ENCODE measurements around the gene TOM1.

TOM1 gene

DNA sequence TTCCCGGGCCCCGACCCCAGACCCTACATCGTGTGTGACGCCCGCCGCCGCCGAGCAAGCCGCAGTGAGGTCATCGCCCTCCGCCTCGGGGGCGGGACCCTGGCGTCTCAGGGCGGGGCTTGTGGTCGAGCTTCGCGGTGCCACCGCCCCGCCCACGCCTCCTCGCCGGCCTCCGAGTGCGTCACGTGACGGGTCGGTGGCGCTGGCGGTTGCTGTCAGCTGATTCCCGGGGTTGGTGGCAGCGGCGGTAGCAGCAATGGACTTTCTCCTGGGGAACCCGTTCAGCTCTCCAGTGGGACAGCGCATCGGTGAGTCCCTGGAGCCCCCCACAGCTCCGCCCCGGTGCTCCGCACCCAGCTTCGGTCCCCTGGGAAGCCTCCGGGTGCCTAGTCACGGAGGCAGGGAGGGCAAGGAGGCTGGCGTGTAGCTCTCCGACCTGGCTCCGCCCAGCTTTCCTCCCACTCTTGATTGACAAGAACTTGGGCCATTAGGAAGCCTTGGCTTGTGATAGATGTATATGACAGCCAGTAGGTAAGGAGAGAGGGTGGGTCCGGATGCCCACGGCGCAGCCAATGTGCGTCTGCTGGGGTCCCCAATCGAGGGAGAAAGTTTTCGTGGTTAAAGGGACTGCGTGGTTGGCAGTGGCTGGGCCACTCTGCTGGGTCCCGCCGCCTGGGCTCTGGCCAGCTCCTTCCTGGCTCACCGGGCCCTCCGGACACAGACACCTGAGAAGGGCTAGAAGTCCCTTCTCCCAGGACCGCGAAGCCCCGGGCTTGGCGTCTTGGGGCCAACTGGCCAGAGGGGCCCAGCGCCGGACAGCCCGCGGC lies at the start of gene TOM1:
Gene TOM1 (plus strand): TSS at position 222 of the 827 bp plus-strand sequence. CDS start 35 bp downstream, at position 257.
- DNase-seq, result peak; percentile 95

DNA sequence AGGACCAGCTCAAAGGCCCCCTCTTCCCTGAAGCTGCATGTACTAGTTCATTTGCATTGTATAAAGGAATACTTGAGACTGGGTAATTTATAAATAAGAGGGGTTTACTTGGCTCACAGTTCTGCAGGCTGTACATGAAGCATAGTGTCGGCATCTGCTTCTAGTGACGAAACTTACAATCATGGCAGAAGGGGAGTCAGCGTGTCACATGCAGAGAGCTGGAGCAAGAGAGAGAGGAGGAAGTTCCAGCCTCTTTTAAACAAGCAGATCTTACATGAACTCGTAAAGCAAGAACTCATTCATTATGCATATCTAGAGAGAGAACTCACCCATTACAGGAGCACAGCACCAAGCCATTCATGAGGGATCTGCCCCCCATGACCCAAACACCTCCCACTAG lies 49.5 kb upstream of the TOM1 start:
- no peak for DNase-seq

DNA sequence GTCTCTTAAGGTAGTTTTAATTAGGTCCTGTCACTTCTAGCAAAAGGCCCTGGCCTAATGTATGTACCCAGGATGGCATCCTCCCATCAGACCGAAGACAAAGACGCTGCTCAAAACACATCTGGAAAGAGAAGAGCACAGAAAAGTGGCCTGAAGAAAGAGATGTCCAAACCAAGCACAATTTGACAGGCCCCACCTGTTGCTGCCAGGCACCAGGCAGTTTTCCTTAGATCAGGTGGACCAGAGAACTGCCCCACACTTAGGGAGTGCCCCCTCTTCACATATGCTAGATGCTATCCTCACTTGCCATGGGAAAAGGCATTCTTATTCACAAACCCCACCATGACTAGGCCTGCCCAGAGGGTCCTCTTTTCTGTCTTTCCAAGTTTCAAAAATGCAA lies 45.7 kb upstream of the TOM1 start:
- DNase-seq, result no peak

DNA sequence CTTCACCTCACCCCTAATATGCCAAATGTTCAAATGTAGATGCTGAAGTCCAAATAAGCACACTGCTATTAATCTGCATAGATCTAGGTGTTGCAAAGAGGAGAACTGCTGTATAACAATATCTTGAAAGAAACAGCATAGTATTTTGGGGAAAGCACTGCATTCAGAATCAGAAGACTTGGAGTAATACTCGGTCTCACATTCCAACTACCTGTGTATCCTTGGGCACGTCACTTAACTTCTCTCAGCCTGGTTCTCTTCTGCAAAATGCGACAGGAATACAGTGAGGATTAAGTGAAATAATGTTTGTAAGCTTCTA lies 42.7 kb upstream of the TOM1 start:
- DNase-seq, result no peak

DNA sequence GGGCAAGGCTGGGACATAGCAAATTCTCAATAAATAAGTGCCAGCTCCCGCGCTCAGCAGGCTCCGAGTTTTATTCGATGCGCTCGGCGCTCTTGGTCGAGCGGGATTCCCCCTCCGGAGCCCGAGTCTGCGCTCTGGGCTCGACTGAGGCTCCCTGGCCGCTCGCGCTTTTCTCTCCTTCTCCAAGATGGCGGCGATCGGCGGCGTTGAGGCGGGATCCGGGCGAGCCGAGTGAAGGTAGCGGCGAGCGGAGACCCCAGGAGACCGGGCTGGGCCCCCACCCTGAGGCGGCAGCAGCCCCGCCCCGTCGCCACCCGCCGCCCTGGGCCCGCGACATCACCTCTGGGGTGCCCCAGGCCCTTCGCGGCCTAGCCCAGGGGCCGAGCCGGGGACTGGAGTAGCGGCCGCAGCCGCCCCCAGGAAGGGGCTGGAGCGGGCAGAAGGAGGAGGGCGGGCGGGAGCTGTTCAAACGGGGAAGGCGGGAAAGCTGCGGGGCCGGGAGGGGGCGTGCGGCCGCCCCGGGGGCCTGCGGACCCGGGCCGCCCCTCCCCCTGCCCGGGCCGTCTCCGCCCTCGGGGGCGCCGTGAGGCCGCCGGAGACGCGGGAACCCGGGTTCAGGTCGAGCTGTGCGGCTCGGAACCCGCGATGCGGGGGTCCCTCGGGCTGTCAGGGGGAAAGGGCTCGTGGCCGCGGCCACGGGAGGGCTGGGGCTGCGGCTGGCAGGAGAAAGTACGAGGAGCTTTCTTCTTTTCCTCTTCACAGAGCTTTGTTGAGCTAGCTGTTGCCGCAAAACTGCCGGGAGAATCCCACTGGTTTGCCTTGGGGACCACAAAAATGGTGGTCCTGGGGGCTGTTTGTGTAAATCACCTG lies 42.1 kb upstream of the TOM1 start, which contains the start of gene HMGXB4:
Gene HMGXB4 (plus strand): TSS at position 173 of the 870 bp plus-strand sequence. CDS start 4,898 bp downstream, outside the sequence.
- peak; percentile 70 for DNase-seq

DNA sequence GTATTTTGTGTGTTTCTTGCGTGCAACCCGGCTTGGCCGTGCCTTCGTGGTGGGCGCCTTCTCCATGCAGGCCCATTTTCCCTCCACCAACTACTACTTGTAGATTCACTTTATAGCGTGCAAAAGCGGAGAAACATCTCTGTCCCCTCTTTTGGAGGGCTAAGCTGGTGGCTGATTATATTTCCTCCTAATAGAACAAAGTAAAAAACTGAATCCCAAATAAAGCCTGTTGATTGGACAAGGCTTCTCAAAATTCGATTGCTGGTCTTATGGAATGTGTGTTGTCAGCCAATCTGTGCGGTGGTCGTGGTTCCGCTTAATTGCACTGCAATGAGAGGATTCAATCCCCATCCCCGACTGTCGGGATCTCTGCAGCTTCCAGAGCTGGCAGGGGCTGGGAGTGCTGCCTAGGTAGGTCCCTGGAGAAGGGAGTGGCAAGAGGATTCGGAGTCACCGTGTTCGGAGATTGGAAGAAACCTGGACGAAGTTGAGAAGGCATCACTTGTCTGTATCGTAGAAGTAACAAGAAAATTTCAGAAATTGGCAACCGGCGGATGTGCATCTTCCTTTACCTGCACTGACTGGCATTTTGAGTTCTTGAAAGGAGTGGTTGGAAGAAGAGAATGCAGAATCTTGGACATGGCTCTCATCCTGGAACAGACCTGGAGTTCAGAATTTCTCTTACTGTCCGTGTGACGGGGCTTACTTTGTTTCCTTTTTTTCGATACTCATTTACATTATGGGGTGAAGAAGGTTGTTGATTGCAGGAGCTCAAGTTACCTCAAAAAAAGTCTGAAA lies 41.3 kb upstream of the TOM1 start:
- DNase-seq, result no peak

DNA sequence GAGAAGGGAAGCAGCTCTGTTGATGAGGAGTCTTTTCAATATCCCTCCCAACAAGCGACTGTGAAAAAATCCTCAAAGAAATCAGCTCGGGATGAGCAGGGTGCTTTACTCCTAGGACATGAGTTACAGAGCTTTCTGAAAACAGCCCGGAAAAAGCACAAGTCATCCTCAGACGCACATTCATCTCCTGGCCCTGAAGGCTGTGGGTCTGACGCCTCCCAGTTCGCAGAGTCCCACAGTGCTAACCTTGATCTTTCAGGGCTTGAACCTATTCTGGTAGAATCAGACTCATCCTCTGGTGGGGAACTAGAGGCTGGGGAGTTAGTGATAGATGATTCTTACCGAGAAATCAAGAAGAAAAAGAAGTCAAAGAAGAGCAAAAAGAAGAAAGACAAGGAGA lies 34.7 kb upstream of the TOM1 start:
- no peak for DNase-seq

DNA sequence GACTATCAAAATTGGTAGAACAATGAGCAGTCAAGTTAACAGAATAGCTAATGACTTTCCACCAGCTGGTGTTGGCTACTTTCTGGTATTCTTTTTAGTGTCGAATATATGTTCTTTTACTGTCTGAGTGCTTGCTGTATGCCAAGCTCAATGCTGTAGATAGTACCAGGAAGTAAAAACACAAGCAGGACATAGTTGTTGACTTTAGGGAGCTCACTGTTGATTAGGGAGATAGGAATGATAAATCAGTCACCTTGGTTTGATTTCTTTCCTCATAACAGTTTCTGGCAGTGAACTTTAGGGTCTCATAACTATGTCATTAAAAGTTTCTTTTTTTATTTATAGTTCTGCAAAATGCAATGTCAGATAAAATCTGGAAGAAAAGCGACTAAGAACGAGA lies 33.4 kb upstream of the TOM1 start:
- no peak for DNase-seq

DNA sequence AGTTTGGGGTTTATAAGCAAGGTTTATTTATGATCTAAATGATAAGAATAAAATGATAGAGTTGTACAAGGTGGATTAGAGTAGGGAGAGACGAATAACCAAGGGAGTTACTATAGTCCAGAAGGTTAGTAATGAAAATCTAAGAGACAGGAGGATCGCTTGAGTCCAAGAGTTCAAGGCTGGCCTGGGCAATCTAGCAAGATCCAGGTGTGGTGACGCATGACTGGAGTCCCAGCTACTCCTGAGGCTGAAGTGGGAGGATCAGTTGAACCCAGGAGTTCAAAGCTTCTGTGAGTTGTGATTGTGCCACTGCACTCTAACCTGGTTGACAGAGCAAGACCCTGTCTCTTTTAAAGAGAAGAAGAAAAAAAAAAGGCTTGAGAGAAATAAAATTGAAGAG lies 30.1 kb upstream of the TOM1 start:
- no peak for DNase-seq

DNA sequence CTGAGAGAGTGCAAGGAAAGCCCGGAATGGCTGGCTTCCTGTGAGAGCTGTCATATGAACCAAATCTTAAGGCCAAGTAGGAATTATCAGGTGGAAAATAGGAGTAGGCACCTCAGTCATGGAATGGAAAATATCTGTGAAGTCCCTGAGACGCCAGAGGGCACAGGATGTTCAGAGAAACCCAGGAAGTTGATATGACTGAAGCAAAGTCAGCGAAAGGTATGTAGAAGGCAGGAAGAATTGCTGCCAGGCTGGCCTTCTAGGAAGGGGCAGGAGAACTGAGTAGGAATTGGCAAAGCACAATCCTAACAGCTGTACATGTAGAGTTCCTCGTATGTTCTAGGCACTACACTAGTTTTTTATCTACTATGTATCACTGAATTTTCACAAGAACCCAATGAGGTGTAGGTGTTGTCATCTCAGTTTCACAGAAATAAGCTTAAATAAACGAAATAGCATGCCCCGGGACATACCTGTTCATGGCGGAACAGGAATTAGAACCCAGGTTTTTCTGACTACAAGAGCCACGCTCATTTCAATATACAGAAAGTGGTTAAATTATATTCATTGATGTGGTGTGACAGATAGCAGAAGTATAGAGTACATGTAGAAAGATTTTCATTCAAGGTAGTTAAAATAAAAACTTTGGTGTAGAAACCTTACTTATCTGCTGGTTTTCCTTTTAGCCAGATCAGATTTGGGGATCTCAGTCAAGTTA lies 25.4 kb upstream of the TOM1 start:
- no peak for DNase-seq

DNA sequence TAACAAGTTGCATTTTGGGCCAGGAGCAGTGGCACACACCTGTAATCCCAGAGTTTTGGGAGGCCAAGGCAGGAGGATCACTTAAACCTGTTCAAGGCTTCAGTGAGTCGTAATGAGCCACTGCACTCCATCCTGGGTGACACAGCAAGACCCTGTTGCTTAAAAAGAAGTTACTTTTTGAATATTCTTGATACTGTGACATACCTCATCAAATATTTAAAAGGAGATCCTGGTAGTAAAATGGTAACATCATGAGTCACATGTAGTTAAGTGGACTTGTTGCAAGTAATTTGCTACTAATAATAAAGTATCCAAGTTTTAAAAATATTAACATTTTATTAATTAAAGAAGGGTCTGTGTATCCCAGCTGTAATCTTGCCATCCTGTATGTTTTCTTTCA lies 24.1 kb upstream of the TOM1 start:
- DNase-seq, result no peak

DNA sequence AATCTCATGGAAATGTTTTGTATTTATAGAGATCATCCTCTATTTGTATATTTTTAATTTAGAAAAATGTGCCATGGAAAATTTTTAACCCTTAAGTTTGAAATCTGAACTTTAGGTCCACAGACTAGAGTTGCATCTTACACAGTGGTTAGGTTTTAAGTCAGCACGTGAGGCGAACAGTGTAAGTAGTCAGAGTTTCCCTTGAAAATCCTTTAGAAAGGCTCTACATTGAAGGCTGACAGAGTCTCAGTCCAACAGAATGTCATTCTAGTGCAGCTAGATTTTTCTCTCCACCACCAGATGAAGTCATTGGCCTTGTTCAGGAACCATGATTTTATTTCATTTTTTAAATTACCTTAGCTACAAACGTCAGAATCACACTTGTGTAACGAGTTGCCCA lies 23.7 kb upstream of the TOM1 start:
- no peak for DNase-seq

DNA sequence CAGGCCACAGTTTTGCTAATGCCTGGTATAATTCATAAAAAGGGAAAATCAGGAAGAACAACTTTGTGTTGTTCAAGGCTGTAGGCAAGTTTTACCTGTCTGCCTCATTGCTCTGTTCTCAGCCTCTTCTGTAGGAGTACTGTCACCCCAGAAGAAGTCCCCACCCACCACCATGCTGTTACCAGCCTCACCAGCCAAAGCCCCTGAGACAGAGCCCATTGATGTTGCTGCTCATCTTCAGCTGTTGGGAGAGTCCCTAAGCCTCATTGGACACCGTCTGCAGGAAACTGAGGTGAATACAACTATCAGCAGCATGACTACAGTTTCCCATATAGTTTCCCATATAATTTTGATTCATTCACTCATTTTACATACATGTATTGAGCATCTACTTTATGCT lies 11.6 kb upstream of the TOM1 start:
- no peak for DNase-seq

DNA sequence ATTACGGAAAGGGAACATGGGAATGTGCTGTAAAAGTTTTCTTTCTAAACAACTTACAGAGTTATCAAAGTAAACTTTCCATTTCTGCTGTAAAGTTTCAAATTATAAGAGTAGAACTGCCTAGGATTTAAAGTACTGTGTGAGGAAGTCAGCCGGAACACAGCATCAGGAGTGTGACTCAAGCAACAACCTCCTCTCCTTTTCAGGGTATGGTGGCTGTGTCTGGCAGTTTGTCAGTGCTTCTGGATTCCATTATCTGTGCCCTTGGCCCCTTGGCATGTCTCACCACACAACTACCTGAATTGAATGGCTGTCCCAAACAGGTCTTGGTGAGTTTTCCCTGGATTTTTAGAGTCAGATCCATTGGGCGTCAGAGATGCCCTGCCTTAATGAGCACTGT lies 6.9 kb upstream of the TOM1 start:
- no peak for DNase-seq

DNA sequence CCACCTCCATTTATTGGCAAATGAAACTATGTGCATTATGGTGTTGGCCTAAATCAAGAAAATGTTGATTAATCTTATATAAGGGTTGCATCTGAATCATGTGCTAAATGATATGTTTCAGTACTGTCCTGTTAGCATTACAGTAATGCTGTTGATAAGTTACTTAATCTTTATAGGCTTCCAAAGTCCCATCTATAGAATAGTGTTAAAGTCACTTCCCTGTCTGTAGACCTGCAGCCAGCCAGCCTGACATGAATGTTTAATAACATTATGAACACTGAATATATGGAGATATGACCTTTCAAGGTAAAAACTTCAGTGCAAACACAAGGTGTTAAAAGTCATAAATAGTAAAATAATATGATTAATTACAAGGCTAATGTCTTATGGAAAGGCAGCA lies 3.6 kb upstream of the TOM1 start:
- DNase-seq, result no peak

DNA sequence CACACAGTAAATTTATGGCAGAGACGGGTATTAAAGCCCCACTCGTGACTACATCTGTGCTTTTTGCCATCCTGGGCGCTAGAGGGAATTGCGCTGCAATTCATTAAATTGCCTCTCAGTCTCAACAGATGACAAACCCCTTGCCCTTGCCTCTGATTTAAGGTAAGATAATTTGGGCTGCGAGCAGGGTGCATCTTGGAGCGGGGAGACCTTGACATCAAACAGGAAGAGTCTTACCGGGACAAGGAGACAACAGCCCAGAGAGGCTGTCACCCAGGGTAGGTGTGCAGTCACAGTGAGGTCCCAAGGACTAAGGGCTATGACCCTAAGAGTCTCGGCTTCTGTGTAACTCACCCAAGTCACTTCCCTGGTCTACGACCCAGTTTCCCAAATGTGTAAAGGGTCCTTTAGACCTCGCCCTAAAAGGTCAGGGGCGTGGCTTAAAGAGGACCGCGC lies 449 bp upstream of the TOM1 start:
- no peak for DNase-seq

DNA sequence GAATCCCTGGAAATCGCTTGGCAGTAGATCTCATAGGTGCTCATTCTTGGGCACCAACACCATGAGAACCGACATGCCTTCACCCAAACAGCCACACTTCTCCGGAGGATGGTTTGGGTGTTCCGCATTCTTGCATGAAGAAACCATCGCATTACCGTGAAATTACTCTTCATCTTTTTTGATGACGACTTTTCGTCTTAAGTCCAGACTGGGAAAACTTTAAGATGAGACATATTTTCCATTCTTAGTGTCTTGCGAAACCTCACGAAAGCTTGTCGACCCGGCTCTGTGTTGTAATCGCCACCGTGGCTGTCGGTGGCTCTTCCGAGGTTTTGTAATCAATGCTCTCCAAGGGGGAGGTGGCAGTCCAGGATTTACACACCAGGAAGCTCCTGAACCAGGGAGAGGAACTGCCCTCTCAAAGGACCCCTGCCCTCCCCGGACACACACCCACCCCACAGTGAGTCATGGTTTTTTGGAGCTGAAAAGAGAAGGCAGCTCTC lies 1.7 kb downstream of the TOM1 start:
- DNase-seq, result peak; percentile 39

DNA sequence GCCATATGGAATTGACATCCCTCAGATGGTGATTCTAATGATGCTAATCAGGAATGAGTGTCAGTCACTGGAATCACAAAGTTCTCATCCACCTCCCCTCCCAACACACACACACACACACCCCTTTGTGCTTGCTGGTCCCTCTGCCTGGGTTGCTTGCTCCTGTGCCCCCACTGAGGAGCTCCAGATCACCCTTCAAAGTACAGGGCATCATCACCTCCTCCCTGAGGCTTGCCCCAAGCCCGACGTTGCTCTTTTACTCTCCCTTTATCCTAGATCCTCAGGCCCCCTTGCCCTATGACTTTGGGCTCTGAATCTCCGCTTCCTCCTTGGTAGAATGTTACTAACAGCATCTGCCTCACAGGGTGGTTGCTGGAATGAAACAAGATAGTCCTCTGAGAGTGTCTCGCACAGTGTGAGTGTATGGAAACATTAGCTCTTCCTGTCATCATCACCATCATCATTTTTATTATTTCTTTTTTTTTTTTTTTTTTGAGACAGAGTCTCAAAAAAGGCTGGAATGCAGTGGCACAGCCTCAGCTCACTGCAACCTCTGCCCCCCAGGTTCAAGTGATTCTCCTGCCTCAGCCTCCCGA lies 3.4 kb downstream of the TOM1 start:
- DNase-seq, result no peak

DNA sequence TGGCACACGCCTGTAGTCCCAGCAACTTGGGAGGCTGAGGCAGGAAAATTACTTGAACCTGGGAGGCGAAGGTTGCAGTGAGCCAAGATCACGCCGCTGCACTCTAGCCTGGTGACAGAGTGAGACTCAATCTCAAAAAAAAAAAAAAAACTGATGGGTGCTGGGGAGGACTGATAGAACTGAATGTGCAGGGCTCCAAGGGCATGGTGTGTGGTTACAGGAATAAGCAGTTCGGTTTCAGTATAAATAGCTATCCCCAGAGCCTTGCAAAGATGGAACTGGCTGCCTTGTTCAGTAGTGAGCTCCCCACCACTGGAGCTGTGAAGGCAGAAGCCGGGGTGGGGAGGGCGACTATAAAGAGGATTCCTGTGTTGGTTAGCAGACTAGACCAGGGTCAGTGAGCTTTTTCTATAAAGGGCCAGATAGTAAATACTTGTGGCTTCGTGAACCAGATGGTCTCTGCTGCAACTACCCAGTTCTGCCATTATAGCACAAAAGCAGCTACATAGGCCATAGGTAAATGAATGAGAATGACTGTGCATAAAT lies 5.9 kb downstream of the TOM1 start:
- no peak for DNase-seq

DNA sequence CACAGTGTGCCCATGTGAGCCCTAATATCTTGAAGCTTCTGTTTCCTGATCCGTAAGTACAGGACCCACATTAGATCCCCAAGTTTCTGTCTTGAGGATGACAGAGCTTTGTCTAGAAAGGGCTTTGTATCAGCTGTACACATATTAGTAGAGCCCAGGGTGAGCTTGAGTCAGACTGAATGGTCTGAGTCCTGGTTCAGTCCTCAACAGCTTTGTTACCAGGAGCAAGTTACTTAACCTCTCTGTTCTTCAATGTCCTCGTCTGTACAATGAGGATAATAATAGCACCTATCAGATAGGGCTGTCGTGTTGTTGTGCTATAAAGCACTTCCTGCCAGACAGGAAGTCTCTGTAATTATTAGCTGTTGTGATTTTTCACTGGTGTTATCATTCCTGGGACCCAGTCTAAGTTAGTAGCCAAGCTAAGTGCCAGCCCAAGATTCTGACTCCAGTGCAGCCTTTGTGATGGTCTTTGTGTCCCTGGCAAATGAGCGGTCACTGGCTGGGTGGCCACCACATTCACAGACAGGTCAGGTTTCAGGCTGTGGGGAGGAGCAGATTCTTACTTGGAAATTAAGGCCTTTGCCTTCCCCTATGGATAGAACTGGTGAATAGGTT lies 6.8 kb downstream of the TOM1 start:
- no peak for DNase-seq

DNA sequence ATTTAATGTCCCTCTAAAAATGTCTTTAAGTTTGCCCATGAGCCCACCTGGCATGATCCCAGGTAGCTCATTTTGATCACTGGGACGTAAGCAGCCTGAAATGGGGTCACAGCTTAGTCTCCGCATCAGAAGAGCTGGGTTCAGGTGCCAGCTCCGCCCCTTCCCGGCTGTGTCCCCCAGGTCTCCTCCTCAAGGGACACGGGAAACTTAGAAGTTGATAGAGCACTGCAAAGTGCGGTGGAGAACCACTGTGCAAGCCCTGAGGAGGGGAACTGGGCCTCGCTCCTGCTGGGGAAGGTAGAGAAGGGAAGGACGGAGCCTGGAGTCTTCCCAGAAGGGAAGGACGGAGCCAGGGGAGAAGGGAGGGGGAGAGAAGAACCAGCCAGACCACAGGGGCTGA lies 7.7 kb downstream of the TOM1 start:
- DNase-seq, result no peak
